ENCODE data around the gene ITGA11. TPM values are rescaled to one million over a fixed set of nuclear protein-coding genes. Genes with fewer than 3 reads are reported as not detected.

Gene ITGA11
- total and polyA plus RNA-seq, 2 of the 13 experiments (the other 11 are each of a cell fraction or from before 2014, with no cell fraction given), result not detected

DNA sequence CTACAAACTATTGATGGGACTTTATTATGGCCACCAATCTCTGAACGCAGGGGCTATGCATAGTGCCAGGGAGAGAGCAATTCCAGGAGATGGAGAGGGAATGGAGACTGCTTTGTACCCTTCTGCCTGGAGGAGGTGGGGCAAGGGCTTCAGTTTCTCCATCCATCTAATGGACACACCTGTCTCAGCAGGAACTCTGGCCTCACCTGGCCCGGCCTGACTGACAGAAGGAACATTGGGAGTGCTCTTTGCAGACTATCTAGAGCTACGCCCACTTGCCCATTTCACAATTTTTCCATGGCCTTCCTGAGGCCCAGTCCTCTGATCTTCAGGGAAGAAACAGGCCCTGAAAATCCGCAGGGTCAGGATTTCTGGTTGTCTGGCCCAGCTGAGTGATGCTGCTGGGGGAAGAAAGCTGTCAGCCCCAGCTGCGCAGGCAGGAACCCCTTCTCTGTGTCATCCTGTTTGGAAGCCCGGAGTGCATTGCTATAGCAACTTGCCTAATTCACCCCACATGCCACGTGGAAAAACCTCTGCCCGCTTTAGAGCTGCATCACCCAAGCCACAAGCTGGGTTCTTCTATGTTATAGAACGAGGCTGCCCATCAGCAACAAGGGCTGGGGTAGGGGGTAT lies 6.4 kb downstream of the ITGA11 start:
- H3K4me2 ChIP-seq (ENCODE audit: low read depth, low read length), result no peak overlapping the region
- in situ Hi-C loops (cut with HindIII; ENCODE audit: extremely low pct_ligation_motif_present, low pct_unique_long_range_greater_than_20kb), result no loop called here
- WGBS (ENCODE audit: low lambda C conversion rate), result 31% methylated on average over 4 of the region's 9 CpGs
- H3K9ac ChIP-seq (ENCODE audit: insufficient read depth, low read depth, low read length), result no peak overlapping the region
- no peaks in the 10 kb centered on the region for H4K20me1 ChIP-seq (ENCODE audit: insufficient read depth, low read length)
- DNase-seq (ENCODE audit: low spot score) (no peak), FAIRE-seq (no peak), ATAC-seq (no peak)
- ChIA-PET CTCF (ENCODE audit: low intra/inter-chr PET ratio, low total read pairs) (no interaction called here), POLR2A (no interaction called here)
- no TSS peak for BruUV-seq (replicated peaks)
- intact Hi-C loops (cut with micrococcal nuclease; ENCODE audit: unreplicated experiment), result no loop called here
- no peak overlapping the region for H3K4me3 ChIP-seq (replicated peaks in 1 of 3; ENCODE audit: insufficient read depth in 1 of 3, low read depth in 2 of 3, low read length in 3 of 3)
- no peak overlapping the region for H2AFZ ChIP-seq (ENCODE audit: low read length)
- no peaks in the 10 kb centered on the region for H3K9me3 ChIP-seq (ENCODE audit: low read length)
- no peaks in the 10 kb centered on the region for H3K79me2 ChIP-seq (ENCODE audit: insufficient read depth, low read length)
- peaks cover 3 to 20% of the 10 kb centered on the region in 2 experiments; a peak in 3 of 5 replicates for H3K27me3 ChIP-seq (ENCODE audit: control insufficient read depth in 1 of 2, insufficient read depth in 2 of 2, low read length in 2 of 2)
- no peaks in the 10 kb centered on the region for H3K36me3 ChIP-seq (replicated peaks in 1 of 2; ENCODE audit: control insufficient read depth in 1 of 2, insufficient read depth in 2 of 2, low read length in 2 of 2)
- H3K4me1 ChIP-seq (ENCODE audit: insufficient read depth, low read length), result peaks cover 10% of the 10 kb centered on the region
- H3K27ac ChIP-seq (ENCODE audit: extremely low read length, insufficient read depth, low read length), result no peak overlapping the region
- TF ChIP-seq, protein P1, sequence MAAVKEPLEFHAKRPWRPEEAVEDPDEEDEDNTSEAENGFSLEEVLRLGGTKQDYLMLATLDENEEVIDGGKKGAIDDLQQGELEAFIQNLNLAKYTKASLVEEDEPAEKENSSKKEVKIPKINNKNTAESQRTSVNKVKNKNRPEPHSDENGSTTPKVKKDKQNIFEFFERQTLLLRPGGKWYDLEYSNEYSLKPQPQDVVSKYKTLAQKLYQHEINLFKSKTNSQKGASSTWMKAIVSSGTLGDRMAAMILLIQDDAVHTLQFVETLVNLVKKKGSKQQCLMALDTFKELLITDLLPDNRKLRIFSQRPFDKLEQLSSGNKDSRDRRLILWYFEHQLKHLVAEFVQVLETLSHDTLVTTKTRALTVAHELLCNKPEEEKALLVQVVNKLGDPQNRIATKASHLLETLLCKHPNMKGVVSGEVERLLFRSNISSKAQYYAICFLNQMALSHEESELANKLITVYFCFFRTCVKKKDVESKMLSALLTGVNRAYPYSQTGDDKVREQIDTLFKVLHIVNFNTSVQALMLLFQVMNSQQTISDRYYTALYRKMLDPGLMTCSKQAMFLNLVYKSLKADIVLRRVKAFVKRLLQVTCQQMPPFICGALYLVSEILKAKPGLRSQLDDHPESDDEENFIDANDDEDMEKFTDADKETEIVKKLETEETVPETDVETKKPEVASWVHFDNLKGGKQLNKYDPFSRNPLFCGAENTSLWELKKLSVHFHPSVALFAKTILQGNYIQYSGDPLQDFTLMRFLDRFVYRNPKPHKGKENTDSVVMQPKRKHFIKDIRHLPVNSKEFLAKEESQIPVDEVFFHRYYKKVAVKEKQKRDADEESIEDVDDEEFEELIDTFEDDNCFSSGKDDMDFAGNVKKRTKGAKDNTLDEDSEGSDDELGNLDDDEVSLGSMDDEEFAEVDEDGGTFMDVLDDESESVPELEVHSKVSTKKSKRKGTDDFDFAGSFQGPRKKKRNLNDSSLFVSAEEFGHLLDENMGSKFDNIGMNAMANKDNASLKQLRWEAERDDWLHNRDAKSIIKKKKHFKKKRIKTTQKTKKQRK (IDR thresholded peaks at IDR 0.05; ENCODE audit: low read length), result no peak
- TF ChIP-seq ZNF10 (CRISPR knock-in tag; IDR thresholded peaks at IDR 0.05; ENCODE audit: borderline replicate concordance, low read depth), result no peak
- TF ChIP-seq, protein P2, sequence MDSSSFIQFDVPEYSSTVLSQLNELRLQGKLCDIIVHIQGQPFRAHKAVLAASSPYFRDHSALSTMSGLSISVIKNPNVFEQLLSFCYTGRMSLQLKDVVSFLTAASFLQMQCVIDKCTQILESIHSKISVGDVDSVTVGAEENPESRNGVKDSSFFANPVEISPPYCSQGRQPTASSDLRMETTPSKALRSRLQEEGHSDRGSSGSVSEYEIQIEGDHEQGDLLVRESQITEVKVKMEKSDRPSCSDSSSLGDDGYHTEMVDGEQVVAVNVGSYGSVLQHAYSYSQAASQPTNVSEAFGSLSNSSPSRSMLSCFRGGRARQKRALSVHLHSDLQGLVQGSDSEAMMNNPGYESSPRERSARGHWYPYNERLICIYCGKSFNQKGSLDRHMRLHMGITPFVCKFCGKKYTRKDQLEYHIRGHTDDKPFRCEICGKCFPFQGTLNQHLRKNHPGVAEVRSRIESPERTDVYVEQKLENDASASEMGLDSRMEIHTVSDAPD (CRISPR knock-in tag; IDR thresholded peaks at IDR 0.05), result no peak
- TF ChIP-seq, protein P3, sequence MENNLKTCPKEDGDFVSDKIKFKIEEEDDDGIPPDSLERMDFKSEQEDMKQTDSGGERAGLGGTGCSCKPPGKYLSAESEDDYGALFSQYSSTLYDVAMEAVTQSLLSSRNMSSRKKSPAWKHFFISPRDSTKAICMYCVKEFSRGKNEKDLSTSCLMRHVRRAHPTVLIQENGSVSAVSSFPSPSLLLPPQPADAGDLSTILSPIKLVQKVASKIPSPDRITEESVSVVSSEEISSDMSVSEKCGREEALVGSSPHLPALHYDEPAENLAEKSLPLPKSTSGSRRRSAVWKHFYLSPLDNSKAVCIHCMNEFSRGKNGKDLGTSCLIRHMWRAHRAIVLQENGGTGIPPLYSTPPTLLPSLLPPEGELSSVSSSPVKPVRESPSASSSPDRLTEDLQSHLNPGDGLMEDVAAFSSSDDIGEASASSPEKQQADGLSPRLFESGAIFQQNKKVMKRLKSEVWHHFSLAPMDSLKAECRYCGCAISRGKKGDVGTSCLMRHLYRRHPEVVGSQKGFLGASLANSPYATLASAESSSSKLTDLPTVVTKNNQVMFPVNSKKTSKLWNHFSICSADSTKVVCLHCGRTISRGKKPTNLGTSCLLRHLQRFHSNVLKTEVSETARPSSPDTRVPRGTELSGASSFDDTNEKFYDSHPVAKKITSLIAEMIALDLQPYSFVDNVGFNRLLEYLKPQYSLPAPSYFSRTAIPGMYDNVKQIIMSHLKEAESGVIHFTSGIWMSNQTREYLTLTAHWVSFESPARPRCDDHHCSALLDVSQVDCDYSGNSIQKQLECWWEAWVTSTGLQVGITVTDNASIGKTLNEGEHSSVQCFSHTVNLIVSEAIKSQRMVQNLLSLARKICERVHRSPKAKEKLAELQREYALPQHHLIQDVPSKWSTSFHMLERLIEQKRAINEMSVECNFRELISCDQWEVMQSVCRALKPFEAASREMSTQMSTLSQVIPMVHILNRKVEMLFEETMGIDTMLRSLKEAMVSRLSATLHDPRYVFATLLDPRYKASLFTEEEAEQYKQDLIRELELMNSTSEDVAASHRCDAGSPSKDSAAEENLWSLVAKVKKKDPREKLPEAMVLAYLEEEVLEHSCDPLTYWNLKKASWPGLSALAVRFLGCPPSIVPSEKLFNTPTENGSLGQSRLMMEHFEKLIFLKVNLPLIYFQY (CRISPR knock-in tag; IDR thresholded peaks at IDR 0.05; ENCODE audit: borderline replicate concordance), result no peak
- TF ChIP-seq, protein P4, sequence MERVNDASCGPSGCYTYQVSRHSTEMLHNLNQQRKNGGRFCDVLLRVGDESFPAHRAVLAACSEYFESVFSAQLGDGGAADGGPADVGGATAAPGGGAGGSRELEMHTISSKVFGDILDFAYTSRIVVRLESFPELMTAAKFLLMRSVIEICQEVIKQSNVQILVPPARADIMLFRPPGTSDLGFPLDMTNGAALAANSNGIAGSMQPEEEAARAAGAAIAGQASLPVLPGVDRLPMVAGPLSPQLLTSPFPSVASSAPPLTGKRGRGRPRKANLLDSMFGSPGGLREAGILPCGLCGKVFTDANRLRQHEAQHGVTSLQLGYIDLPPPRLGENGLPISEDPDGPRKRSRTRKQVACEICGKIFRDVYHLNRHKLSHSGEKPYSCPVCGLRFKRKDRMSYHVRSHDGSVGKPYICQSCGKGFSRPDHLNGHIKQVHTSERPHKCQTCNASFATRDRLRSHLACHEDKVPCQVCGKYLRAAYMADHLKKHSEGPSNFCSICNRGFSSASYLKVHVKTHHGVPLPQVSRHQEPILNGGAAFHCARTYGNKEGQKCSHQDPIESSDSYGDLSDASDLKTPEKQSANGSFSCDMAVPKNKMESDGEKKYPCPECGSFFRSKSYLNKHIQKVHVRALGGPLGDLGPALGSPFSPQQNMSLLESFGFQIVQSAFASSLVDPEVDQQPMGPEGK (CRISPR knock-in tag; IDR thresholded peaks at IDR 0.05), result no peak
- TF ChIP-seq, protein P5, sequence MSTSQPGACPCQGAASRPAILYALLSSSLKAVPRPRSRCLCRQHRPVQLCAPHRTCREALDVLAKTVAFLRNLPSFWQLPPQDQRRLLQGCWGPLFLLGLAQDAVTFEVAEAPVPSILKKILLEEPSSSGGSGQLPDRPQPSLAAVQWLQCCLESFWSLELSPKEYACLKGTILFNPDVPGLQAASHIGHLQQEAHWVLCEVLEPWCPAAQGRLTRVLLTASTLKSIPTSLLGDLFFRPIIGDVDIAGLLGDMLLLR (CRISPR knock-in tag; IDR thresholded peaks at IDR 0.05), result no peak
- TF ChIP-seq, protein P6, sequence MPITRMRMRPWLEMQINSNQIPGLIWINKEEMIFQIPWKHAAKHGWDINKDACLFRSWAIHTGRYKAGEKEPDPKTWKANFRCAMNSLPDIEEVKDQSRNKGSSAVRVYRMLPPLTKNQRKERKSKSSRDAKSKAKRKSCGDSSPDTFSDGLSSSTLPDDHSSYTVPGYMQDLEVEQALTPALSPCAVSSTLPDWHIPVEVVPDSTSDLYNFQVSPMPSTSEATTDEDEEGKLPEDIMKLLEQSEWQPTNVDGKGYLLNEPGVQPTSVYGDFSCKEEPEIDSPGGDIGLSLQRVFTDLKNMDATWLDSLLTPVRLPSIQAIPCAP (CRISPR knock-in tag; IDR thresholded peaks at IDR 0.05; ENCODE audit: low read depth), result no peak
- no peak for TF ChIP-seq ZNF776 (CRISPR knock-in tag; IDR thresholded peaks at IDR 0.05)
- no peak for TF ChIP-seq ZNF615 (CRISPR knock-in tag; IDR thresholded peaks at IDR 0.05; ENCODE audit: borderline replicate concordance)
